ENCODE data around the gene RAMACL.
"Not testable (repeated sequence)": the region's sequence is repeated elsewhere in the genome, so short reads cannot be mapped to it uniquely, and the experiment has no call there.

RAMACL gene

GRCh38 chr6:166586424-166587156, at the start of gene RAMACL:
Gene RAMACL, minus strand, starts transcription at chr6:166586678. Its CDS starts 201 bp downstream, at chr6:166586477.
- DNase-seq: peak; percentile 11 to 30

GRCh38 chr6:166635013-166635970, 48.8 kb upstream of the RAMACL start:
- DNase-seq: no peak

- not testable (repeated sequence) for DNase-seq
Measured at GRCh38 chr6:166634581-166634980, 48.1 kb upstream of the RAMACL start.

- no peak for DNase-seq
Measured at GRCh38 chr6:166633732-166634535, 47.5 kb upstream of the RAMACL start.

GRCh38 chr6:166632731-166633130, 46.3 kb upstream of the RAMACL start:
- no peak for DNase-seq

- no peak for DNase-seq
Measured at GRCh38 chr6:166630462-166630861, 44.0 kb upstream of the RAMACL start.

GRCh38 chr6:166629628-166630027, 43.1 kb upstream of the RAMACL start:
- no peak for DNase-seq

- peak; percentile 56 to 82 for DNase-seq
Measured at GRCh38 chr6:166627875-166628801, 41.7 kb upstream of the RAMACL start.

GRCh38 chr6:166627033-166627874, 40.8 kb upstream of the RAMACL start, which contains the start of gene RPS6KA2:
Gene RPS6KA2, minus strand, starts transcription at chr6:166627251. Its CDS starts 232 bp downstream, at chr6:166627019.
- peak; percentile 99 to 100 for DNase-seq

- DNase-seq: peak; percentile 7 to 59
Measured at GRCh38 chr6:166626177-166627032, 39.9 kb upstream of the RAMACL start.

GRCh38 chr6:166625356-166625755, 38.9 kb upstream of the RAMACL start:
- no peak for DNase-seq

- DNase-seq: no peak
Measured at GRCh38 chr6:166624275-166624674, 37.8 kb upstream of the RAMACL start.

GRCh38 chr6:166623318-166623717, 36.8 kb upstream of the RAMACL start:
- no peak for DNase-seq

- DNase-seq: no peak
Measured at GRCh38 chr6:166621114-166621540, 34.6 kb upstream of the RAMACL start.

GRCh38 chr6:166620478-166621113, 34.1 kb upstream of the RAMACL start:
- no peak for DNase-seq

GRCh38 chr6:166619912-166620311, 33.4 kb upstream of the RAMACL start:
- no peak for DNase-seq

- DNase-seq: no peak
Measured at GRCh38 chr6:166618866-166619761, 32.6 kb upstream of the RAMACL start.

- DNase-seq: no peak
Measured at GRCh38 chr6:166618251-166618650, 31.8 kb upstream of the RAMACL start.
